Panc1 (cell line): ENCODE results near the gene UGT1A1. TPM values are rescaled to one million over a fixed set of nuclear protein-coding genes. Genes with fewer than 3 reads are reported as not detected.

Source experiments
- ATAC-seq: fragments of 200-7000 bp; cut with Tn5 transposase; 2 replicates; pipeline ENCODE4 v1.9.1; 2020; ENCODE audit warnings: mild to moderate bottlenecking, moderate library complexity
- BruUV-seq: library from RNA; stranded (reverse); fragments of 400-500 nt; replicated peaks from 2 replicates; lab custom pipeline; 2021; lab: Mats Ljungman, UMichigan
- CTCF ChIA-PET: fragments of 300-600 bp; sonication (Branson Sonifier 250); formaldehyde crosslinking; loops from one replicate; lab custom pipeline; 2022; ENCODE audit warnings: antibody characterized with exemption; lab: Charles Lee
- POLR2A ChIA-PET: fragments of 300-600 bp; sonication (Branson Sonifier 250); formaldehyde crosslinking; loops from one replicate; lab custom pipeline; 2022; ENCODE audit warnings: antibody characterized with exemption; lab: Charles Lee
- DNase-seq: peaks from one replicate; pipeline ENCODE4 v3.0.0-alpha.2; 2010; ENCODE audit warnings: low read depth, low spot score
- H3K27ac ChIP-seq: 2 replicates; pipeline ENCODE4 v1.5.1; 2011; ENCODE audit warnings: mild to moderate bottlenecking, low read length, inconsistent platforms
- H3K27me3 ChIP-seq: fragments of 200-500 bp; sonication (Bioruptor generic); 2 replicates; pipeline ENCODE4 v1.6.0; 2014; ENCODE audit warnings: low read length, inconsistent platforms; ENCODE audit not compliant: control insufficient read depth, insufficient read depth
- H3K36me3 ChIP-seq: fragments of 200-500 bp; sonication (Bioruptor generic); 2 replicates; pipeline ENCODE4 v1.5.1; 2014; ENCODE audit warnings: inconsistent platforms, mild to moderate bottlenecking, low read length, moderate library complexity; ENCODE audit not compliant: control insufficient read depth, insufficient read depth
- H3K4me1 ChIP-seq: 2 replicates; pipeline ENCODE4 v1.5.1; 2011; ENCODE audit warnings: inconsistent platforms, mild to moderate bottlenecking, low read length, moderate library complexity; ENCODE audit not compliant: control insufficient read depth, insufficient read depth
- H3K4me3 ChIP-seq, 2 experiments: 2 replicates each; pipeline ENCODE4 v1.5.1; 2011 to 2012; ENCODE audit warnings: low read depth in 2 of 2, low read length in 2 of 2, mild to moderate bottlenecking in 2 of 2, inconsistent platforms in 1 of 2, moderate library complexity in 1 of 2
- H3K9me3 ChIP-seq: fragments of 200-500 bp; sonication (Bioruptor generic); 2 replicates; pipeline ENCODE4 v1.5.1; 2014; ENCODE audit warnings: low read depth, mild to moderate bottlenecking, inconsistent platforms, low read length, moderate library complexity; ENCODE audit not compliant: control insufficient read depth, insufficient read depth
- POLR2AphosphoS5 ChIP-seq: IDR thresholded peaks from 2 replicates; pipeline ENCODE4 v1.6.1; 2012; ENCODE audit warnings: mild to moderate bottlenecking, low read depth, low read length, moderate library complexity
- REST ChIP-seq, 2 experiments: IDR thresholded peaks; 2 replicates each; pipeline ENCODE4 v1.6.1; 2011 to 2012; ENCODE audit warnings: low read depth in 2 of 2, control low read depth in 1 of 2, low read length in 1 of 2, mild to moderate bottlenecking in 1 of 2, moderate library complexity in 1 of 2; ENCODE audit not compliant: insufficient read depth in 1 of 2
- SIN3A ChIP-seq: IDR thresholded peaks from 2 replicates; pipeline ENCODE4 v1.6.1; 2012; ENCODE audit warnings: low read depth, mild to moderate bottlenecking, low read length, moderate library complexity, borderline replicate concordance; ENCODE audit not compliant: insufficient read depth
- TCF7L2 ChIP-seq: IDR thresholded peaks from 2 replicates; pipeline ENCODE4 v1.6.1; 2011; ENCODE audit warnings: mild to moderate bottlenecking, low read depth, low read length, inconsistent platforms
- in situ Hi-C: cut with HindIII; loops from 2 replicates; pipeline ENCODE4 v1.10.0; 2016; ENCODE audit warnings: low sequenced_read_pairs, low pct_unique_long_range_greater_than_20kb
- intact Hi-C: fragments of 100-400 bp; cut with micrococcal nuclease; formaldehyde crosslinking; loops from one replicate; pipeline ENCODE4 v1.10.0; 2022; ENCODE audit not compliant: unreplicated experiment
- total RNA-seq: library from RNA; stranded (reverse); gene quantifications from one replicate; pipeline ENCODE4 v1.2.1, GENCODE V29; 2021; ENCODE audit not compliant: unreplicated experiment
- TF ChIP-seq, protein P1 (sequence below): fragments of 450-650 bp; IDR thresholded peaks from 2 replicates; pipeline ENCODE4 v1.5.1; 2017; ENCODE audit warnings: mild to moderate bottlenecking

The UGT1A1 gene
- total RNA-seq, 1 experiment from 2014 or later = not detected

DNA sequence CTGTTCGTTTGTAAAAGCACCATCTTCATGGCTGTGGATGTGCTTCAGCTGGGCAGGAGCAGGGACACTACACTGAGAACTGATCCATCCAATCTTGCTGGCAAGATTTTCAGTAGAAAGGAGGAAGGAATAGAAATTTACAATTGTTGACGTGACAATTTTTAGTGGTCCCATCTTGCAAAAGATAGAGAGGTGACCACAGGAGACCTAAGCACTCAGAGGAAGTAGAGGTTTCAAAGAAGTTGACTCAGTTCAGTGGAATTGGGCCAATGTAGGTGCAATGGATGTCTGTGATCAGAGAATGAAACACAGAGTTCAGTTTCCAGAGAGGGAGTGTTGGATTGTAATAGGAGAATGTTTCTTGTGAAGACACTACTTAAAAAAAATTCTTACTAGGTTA is 45.9 kb upstream of the UGT1A1 start:
- H3K4me1 ChIP-seq = no peaks in the 10 kb centered on the region; the same call in 1 of the 2 replicates
- H3K27ac ChIP-seq = no peak overlapping the region
- in situ Hi-C loops = no loop called here

GRCh38 chr2:233718552-233718951 is 41.5 kb upstream of the UGT1A1 start, which contains the start of gene UGT1A4:
UGT1A4 (plus strand) TSS chr2:233718736; CDS start chr2:233718821, 85 bp downstream.
- ChIA-PET CTCF (no interaction called here), POLR2A (interaction anchor here (0.5 kb wide), 1 partner anchor 241 kb away, joined by 9 read pairs; no protein-coding TSS in a partner anchor)
- Histone ChIP-seq H3K4me3 (no peak within 1 kb of the TSS), H3K36me3 (no peaks in the 10 kb centered on the region), H3K9me3 (no peaks in the 10 kb centered on the region), H3K27ac (no peak within 1 kb of the TSS), H3K4me1 (no peaks in the 10 kb centered on the region), H3K27me3 (no peaks in the 10 kb centered on the region)
- no TSS peak for BruUV-seq
- no peak for DNase-seq
- intact Hi-C loops (no loop called here), in situ Hi-C loops (no loop called here)
- TF ChIP-seq REST (IDR thresholded peaks at IDR 0.05; ENCODE audit: insufficient read depth in 1 of 2, low read depth in 2 of 2, low read length in 1 of 2) = no peak
- no peak for TF ChIP-seq POLR2AphosphoS5
- TF ChIP-seq, protein P1, sequence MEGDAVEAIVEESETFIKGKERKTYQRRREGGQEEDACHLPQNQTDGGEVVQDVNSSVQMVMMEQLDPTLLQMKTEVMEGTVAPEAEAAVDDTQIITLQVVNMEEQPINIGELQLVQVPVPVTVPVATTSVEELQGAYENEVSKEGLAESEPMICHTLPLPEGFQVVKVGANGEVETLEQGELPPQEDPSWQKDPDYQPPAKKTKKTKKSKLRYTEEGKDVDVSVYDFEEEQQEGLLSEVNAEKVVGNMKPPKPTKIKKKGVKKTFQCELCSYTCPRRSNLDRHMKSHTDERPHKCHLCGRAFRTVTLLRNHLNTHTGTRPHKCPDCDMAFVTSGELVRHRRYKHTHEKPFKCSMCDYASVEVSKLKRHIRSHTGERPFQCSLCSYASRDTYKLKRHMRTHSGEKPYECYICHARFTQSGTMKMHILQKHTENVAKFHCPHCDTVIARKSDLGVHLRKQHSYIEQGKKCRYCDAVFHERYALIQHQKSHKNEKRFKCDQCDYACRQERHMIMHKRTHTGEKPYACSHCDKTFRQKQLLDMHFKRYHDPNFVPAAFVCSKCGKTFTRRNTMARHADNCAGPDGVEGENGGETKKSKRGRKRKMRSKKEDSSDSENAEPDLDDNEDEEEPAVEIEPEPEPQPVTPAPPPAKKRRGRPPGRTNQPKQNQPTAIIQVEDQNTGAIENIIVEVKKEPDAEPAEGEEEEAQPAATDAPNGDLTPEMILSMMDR = no peak
- no peak for TF ChIP-seq TCF7L2
- ATAC-seq = no peak

More for the DNA sequence above, 45.9 kb upstream of the UGT1A1 start:
- H3K4me3 ChIP-seq = no peak overlapping the region
- no peaks in the 10 kb centered on the region for H3K36me3 ChIP-seq
- intact Hi-C loops = no loop called here
- DNase-seq (no peak), ATAC-seq (no peak)
- no peak for TF ChIP-seq REST (IDR thresholded peaks at IDR 0.05; ENCODE audit: insufficient read depth in 1 of 2, low read depth in 2 of 2, low read length in 1 of 2)
- no peak for TF ChIP-seq SIN3A
- no peak for TF ChIP-seq TCF7L2
- TF ChIP-seq, protein P1 = no peak
- TF ChIP-seq POLR2AphosphoS5 = no peak
- no TSS peak for BruUV-seq
- H3K9me3 ChIP-seq = no peaks in the 10 kb centered on the region
- ChIA-PET POLR2A (no interaction called here), CTCF (no interaction called here)
- H3K27me3 ChIP-seq = no peaks in the 10 kb centered on the region
